ENCODE results near the gene MEGF6. TPM values are rescaled to one million over a fixed set of nuclear protein-coding genes. Genes with fewer than 3 reads are reported as not detected.

The MEGF6 gene
- total and polyA plus RNA-seq, 2 donors (not counting 3 experiments of a cell fraction or from before 2014, with no cell fraction given): 22.5 to 63.7 TPM

- no peak overlapping the region for H3K4me2 ChIP-seq (ENCODE audit: insufficient read depth, low read length)
- no peaks in the 10 kb centered on the region for H3K36me3 ChIP-seq (ENCODE audit: control insufficient read depth in 2 of 2, extremely low read depth in 1 of 2, insufficient read depth in 2 of 2, low read length in 2 of 2)
- ChIA-PET POLR2A (no interaction called here), CTCF (interaction anchor here (1.7 kb wide), 1 partner anchor 11 kb away, joined by 4 read pairs; no protein-coding TSS in a partner anchor)
- dilution Hi-C loops (cut with MboI; ENCODE audit: extremely low pct_ligation_motif_present, low sequenced_read_pairs) (no loop called here), intact Hi-C loops (cut with micrococcal nuclease) (no loop called here)
- H2AFZ ChIP-seq (ENCODE audit: low read depth, low read length): no peak overlapping the region
- H3K9me1 ChIP-seq (replicated peaks; ENCODE audit: control insufficient read depth, extremely low read depth, insufficient read depth, low read length): no peaks in the 10 kb centered on the region
- no peak overlapping the region for H3K27ac ChIP-seq (ENCODE audit: insufficient read depth, low read depth, low read length)
- H3K4me1 ChIP-seq (ENCODE audit: control insufficient read depth, extremely low read depth, insufficient read depth, low read length): no peaks in the 10 kb centered on the region
- H3K4me3 ChIP-seq (replicated peaks in 1 of 3; ENCODE audit: insufficient read depth in 1 of 3, low read depth in 1 of 3, low read length in 3 of 3): no peak overlapping the region
- no peaks in the 10 kb centered on the region for H3K9me3 ChIP-seq (replicated peaks; ENCODE audit: control insufficient read depth, insufficient read depth, low read length)
- TF ChIP-seq POLR2AphosphoS5 (IDR thresholded peaks at IDR 0.05; ENCODE audit: insufficient read depth, low read depth, low read length) (no peak), FOS (IDR thresholded peaks at IDR 0.05; ENCODE audit: borderline replicate concordance, insufficient read depth, low read length) (no peak), MAX (IDR thresholded peaks at IDR 0.05; ENCODE audit: insufficient read depth, insufficient read length) (no peak), MYC (IDR thresholded peaks at IDR 0.05; ENCODE audit: low read depth, low read length) (no peak), EZH2 (IDR thresholded peaks at IDR 0.05; ENCODE audit: borderline replicate concordance, low read depth, low read length, severe bottlenecking) (no peak), GATA2 (IDR thresholded peaks at IDR 0.05; ENCODE audit: insufficient read depth, insufficient read length, low read depth, low read length) (no peak), POLR2A (IDR thresholded peaks at IDR 0.05; ENCODE audit: low read depth, low read length) (no peak), CTCF (IDR thresholded peaks at IDR 0.05; ENCODE audit: extremely low read depth in 1 of 2, insufficient read depth in 1 of 2, low read depth in 1 of 2, low read length in 2 of 2) (no peak), JUN (IDR thresholded peaks at IDR 0.05; ENCODE audit: borderline replicate concordance, insufficient read depth, insufficient read length, low read depth) (no peak)
- no peak overlapping the region for H3K9ac ChIP-seq (replicated peaks; ENCODE audit: extremely low read depth, insufficient read depth, low read length)
- H3K27me3 ChIP-seq (ENCODE audit: control insufficient read depth in 2 of 2, insufficient read depth in 2 of 2, low read length in 2 of 2): peaks cover 2% of the 10 kb centered on the region in 2 experiments
- no peaks in the 10 kb centered on the region for H3K79me2 ChIP-seq (ENCODE audit: control insufficient read depth, insufficient read depth, low read length)
- FAIRE-seq: no peak
- no TSS peak for BruUV-seq (replicated peaks)
- no peaks in the 10 kb centered on the region for H4K20me1 ChIP-seq (replicated peaks; ENCODE audit: control insufficient read depth, extremely low read depth, insufficient read depth, low read length)
- DNase-seq (ENCODE audit: low read depth, low spot score): no peak
These were observed 169.4 kb downstream of the MEGF6 start for GRCh38 chr1:3441880-3442279.

All from endothelial cell of umbilical vein (primary cell).